Tibial nerve (tissue), 4 donors: Measurements from ENCODE around the gene BPTF. TPM values are rescaled to one million over a fixed set of nuclear protein-coding genes. Genes with fewer than 3 reads are reported as not detected.
"Not testable (repeated sequence)": the region's sequence is repeated elsewhere in the genome, so short reads cannot be mapped to it uniquely, and the experiment has no call there.

Experiments
- DNase-seq, 2 donors: peaks; one replicate each; pipeline ENCODE4 v3.0.0-alpha.2; 2019; ENCODE audit warnings: low spot score in 2 of 2
- H3K27ac ChIP-seq, 4 donors: fragments of 200-600 bp; sonication (generic) in 3 of 4; one replicate each; pipeline ENCODE4 v1.5.1; 2017 to 2019; ENCODE audit warnings: mild to moderate bottlenecking in 1 of 4
- H3K27me3 ChIP-seq, 2 donors: fragments of 200-600 bp; sonication (generic) in 1 of 2; one replicate each; pipeline versions ENCODE4 v1.5.1 to v1.6.0; 2017 to 2019
- H3K36me3 ChIP-seq, 3 donors: fragments of 200-600 bp; sonication (generic); one replicate each; pipeline ENCODE4 v1.5.1; 2018 to 2019
- H3K4me1 ChIP-seq, 4 donors: fragments of 200-600 bp; sonication (generic) in 3 of 4; one replicate each; pipeline ENCODE4 v1.5.1; 2017 to 2019
- H3K4me3 ChIP-seq, 4 donors: fragments of 200-600 bp; sonication (generic) in 3 of 4; one replicate each; pipeline ENCODE4 v1.5.1; 2017 to 2019; ENCODE audit warnings: mild to moderate bottlenecking in 1 of 4, moderate library complexity in 1 of 4
- H3K9me3 ChIP-seq, 4 donors: fragments of 200-600 bp; sonication (generic) in 3 of 4; one replicate each; pipeline ENCODE4 v1.5.1; 2017 to 2019
- EP300 ChIP-seq, 2 donors: sonication (generic); formaldehyde crosslinking; IDR thresholded peaks; one replicate each; pipeline ENCODE4 v1.6.1; 2017; ENCODE audit warnings: antibody characterized with exemption in 2 of 2, mild to moderate bottlenecking in 1 of 2
- POLR2A ChIP-seq, 2 donors: fragments of 450-650 bp; IDR thresholded peaks; one replicate each; pipeline ENCODE4 v1.6.1; 2017; ENCODE audit warnings: antibody characterized with exemption in 2 of 2, mild to moderate bottlenecking in 2 of 2, moderate library complexity in 2 of 2
- WGBS, 2 donors: methylation state at CpG; one replicate each; pipeline ENCODE4 v1.1.5; 2018; 5-methylcytosine and 5-hydroxymethylcytosine counted together
- total RNA-seq, 4 donors: library from RNA; depleted of rRNA; stranded (reverse); fragments of >200 nt; gene quantifications; one replicate each; pipeline ENCODE4 v1.1.0, GENCODE V29; 2016
- TF ChIP-seq, protein P1 (sequence below), 5 experiments: fragments of 200-600 bp in 3 of 5; fragments of 450-650 bp in 2 of 5; sonication (generic) in 3 of 5; IDR thresholded peaks; one replicate each; pipeline ENCODE4 v1.5.1; 2016 to 2019; ENCODE audit warnings: antibody characterized with exemption in 5 of 5, mild to moderate bottlenecking in 3 of 5, moderate library complexity in 2 of 5

Gene BPTF
- total RNA-seq, 4 donors from 2014 or later, result 72.8 to 124 (median 113) TPM

DNA sequence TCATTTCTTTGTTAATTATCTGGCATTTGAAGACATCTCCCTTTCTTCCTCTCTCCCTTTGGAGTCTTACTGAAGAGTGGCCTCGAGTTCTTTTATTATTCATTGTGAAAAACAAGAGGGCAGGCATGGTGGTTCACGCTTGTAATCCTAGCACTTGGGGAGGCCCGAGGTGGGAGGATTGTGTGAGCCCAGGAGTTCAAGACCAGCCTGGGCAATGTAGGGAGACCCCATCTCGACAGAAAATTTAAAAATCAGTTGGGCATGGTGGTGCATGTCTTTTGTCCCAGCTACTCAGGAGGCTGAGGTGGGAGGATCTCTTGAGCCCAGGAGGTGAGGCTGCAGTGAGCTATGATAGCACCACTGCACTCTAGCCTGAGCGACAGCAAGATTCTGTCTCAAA lies 20.1 kb downstream of the BPTF start:
- H3K4me1 ChIP-seq, result peaks cover 0 to 13% (median 2%) of the 10 kb centered on the region in 4 donors

DNA sequence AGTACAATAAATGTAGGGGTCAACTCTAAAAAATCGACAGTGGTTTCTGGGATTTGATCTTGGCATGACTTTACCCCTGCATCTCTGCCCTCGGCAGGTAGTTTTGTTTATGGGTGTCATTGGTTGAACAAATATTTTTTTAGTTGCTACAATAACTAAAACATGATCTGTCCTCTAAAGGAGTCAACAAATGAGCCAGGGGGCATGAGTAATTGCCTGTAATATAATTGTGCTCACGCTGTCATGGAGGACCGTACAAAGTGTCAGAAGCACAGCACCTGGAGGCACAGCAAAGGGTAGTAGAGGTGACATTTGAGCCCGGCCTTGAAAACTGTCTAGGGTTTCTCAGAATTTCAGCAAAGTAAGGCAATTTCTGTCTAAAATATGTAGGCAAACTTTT lies 22.9 kb downstream of the BPTF start:
- H3K27me3 ChIP-seq, DNase-seq, H3K27ac ChIP-seq, H3K4me3 ChIP-seq, H3K9me3 ChIP-seq, H3K36me3 ChIP-seq: not testable (repeated sequence)
- 93% methylated on average over 5 of the region's 5 CpGs for WGBS, 2 donors
- peaks cover 0 to 25% (median 7%) of the 10 kb centered on the region in 4 donors for H3K4me1 ChIP-seq

More for the DNA sequence above, 20.1 kb downstream of the BPTF start:
- no peaks in the 10 kb centered on the region for H3K27me3 ChIP-seq
- DNase-seq, result no peak
- H3K9me3 ChIP-seq, result peaks cover 0 to 7% (median 0%) of the 10 kb centered on the region in 4 donors
- H3K36me3 ChIP-seq, result peaks cover 0 to 5% (median 0%) of the 10 kb centered on the region in 3 donors
- no peak overlapping the region for H3K27ac ChIP-seq
- TF ChIP-seq POLR2A (IDR thresholded peaks at IDR 0.05) (no peak), EP300 (IDR thresholded peaks at IDR 0.05) (no peak)
- TF ChIP-seq, protein P1, sequence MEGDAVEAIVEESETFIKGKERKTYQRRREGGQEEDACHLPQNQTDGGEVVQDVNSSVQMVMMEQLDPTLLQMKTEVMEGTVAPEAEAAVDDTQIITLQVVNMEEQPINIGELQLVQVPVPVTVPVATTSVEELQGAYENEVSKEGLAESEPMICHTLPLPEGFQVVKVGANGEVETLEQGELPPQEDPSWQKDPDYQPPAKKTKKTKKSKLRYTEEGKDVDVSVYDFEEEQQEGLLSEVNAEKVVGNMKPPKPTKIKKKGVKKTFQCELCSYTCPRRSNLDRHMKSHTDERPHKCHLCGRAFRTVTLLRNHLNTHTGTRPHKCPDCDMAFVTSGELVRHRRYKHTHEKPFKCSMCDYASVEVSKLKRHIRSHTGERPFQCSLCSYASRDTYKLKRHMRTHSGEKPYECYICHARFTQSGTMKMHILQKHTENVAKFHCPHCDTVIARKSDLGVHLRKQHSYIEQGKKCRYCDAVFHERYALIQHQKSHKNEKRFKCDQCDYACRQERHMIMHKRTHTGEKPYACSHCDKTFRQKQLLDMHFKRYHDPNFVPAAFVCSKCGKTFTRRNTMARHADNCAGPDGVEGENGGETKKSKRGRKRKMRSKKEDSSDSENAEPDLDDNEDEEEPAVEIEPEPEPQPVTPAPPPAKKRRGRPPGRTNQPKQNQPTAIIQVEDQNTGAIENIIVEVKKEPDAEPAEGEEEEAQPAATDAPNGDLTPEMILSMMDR (IDR thresholded peaks at IDR 0.05), result no peak
- H3K4me3 ChIP-seq, result no peak overlapping the region
- 87 to 89% methylated on average over 5 of the region's 5 CpGs for WGBS, 2 donors

DNA sequence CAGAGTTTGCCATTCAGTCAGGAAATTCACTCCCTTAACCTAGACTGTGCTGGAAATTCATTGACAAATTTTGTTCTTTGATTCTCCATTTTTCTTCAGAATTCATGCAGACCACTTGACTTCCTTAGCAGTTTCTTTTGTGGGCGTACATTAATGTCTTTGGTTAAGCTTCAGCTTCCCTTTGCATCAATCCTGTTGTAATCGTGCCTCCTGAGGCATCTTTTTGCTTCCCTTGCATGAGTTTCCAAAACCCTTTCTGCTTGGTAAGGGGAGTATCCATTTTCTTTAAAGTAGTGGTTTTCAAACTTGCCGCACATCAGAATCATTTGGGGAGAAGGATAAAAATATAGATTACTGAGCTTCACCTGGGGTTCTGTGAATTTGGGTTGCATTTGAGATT lies 23.5 kb downstream of the BPTF start:
- not testable (repeated sequence) for H3K9me3 ChIP-seq, H3K27me3 ChIP-seq, DNase-seq, H3K4me3 ChIP-seq, H3K27ac ChIP-seq, H3K36me3 ChIP-seq
- H3K4me1 ChIP-seq, result peaks cover 0 to 26% (median 7%) of the 10 kb centered on the region in 4 donors
- WGBS, 2 donors, result 80 to 88% methylated on average over 3 of the region's 3 CpGs

DNA sequence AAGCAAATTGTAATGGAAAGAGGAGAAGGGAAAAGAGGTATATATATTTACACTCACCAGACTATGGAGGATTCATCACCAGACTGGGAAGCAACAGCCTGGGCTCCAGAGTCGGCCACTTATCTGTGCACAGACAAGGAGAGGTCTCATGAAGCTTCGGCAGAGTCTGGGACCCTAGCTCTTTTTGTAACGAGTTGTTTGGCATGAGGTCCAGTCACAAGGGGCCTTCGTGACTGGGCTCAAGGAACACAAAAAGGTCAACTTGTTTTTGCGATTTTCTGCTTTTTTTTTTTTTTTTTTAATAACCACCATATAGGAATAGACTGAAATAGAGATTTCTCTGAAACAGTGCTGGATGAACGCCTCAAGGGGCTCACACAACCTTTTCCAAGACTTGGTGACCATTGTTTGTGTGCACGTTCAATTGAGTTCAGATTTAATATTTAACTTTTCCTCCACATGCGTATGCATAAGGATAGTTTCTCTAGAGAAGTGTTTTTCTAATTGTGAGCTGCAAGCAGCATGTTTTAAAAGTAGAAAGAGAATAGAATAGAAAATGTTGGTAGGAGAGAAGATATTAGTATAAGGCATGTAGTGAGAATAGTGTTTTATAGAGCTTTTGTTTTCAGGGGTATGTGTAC lies 25.8 kb downstream of the BPTF start:
- Histone ChIP-seq H3K4me3 (no peak overlapping the region), H3K4me1 (peaks cover 0 to 44% (median 15%) of the 10 kb centered on the region in 4 donors), H3K27me3 (no peaks in the 10 kb centered on the region), H3K36me3 (peaks cover 0 to 25% (median 0%) of the 10 kb centered on the region in 3 donors), H3K27ac (no peak overlapping the region), H3K9me3 (peaks cover 0 to 7% (median 0%) of the 10 kb centered on the region in 4 donors)
- no peak for DNase-seq
- TF ChIP-seq, protein P1 (IDR thresholded peaks at IDR 0.05), result no peak
- TF ChIP-seq POLR2A (IDR thresholded peaks at IDR 0.05), result no peak
- no peak for TF ChIP-seq EP300 (IDR thresholded peaks at IDR 0.05)
- WGBS, 2 donors, result 49 to 56% methylated on average over 8 of the region's 8 CpGs

DNA sequence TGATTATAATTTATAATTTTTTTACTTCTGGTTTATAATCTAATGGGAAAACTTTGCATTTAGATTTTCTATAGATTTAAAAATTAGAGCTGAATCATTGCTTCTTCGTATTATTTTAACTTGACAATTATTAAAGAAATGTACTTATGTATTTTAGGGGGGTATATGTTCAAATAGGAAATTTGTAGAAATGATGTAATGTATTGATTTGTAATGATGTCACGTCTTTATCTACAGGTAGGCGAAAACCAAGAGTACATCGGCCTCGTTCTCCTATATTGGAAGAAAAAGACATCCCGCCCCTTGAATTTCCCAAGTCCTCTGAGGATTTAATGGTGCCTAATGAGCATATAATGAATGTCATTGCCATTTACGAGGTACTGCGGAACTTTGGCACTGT lies 28.4 kb downstream of the BPTF start:
- H3K4me1 ChIP-seq, result peaks cover 0 to 40% (median 17%) of the 10 kb centered on the region in 4 donors
- H3K27me3 ChIP-seq, result no peaks in the 10 kb centered on the region
- H3K27ac ChIP-seq, result no peak overlapping the region
- no peak overlapping the region for H3K4me3 ChIP-seq
- 92 to 93% methylated on average over 8 of the region's 8 CpGs for WGBS, 2 donors
- H3K36me3 ChIP-seq, result peaks cover 0 to 25% (median 0%) of the 10 kb centered on the region in 3 donors
- TF ChIP-seq, protein P1 (IDR thresholded peaks at IDR 0.05), result no peak
- no peak for TF ChIP-seq POLR2A (IDR thresholded peaks at IDR 0.05)
- no peak for TF ChIP-seq EP300 (IDR thresholded peaks at IDR 0.05)
- H3K9me3 ChIP-seq, result peaks cover 0 to 7% (median 0%) of the 10 kb centered on the region in 4 donors
- DNase-seq, result no peak

DNA sequence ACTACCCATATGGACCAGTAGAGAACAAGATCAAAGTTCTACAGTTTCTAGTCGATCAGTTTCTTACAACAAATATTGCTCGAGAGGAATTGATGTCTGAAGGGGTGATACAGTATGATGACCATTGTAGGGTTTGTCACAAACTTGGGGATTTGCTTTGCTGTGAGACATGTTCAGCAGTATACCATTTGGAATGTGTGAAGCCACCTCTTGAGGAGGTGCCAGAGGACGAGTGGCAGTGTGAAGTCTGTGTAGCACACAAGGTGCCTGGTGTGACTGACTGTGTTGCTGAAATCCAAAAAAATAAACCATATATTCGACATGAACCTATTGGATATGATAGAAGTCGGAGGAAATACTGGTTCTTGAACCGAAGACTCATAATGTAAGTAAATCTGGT lies 29.1 kb downstream of the BPTF start:
- Histone ChIP-seq H3K36me3 (peaks cover 0 to 25% (median 0%) of the 10 kb centered on the region in 3 donors), H3K4me3 (no peak overlapping the region), H3K9me3 (peaks cover 0 to 7% (median 0%) of the 10 kb centered on the region in 4 donors), H3K4me1 (peaks cover 0 to 46% (median 17%) of the 10 kb centered on the region in 4 donors), H3K27ac (no peak overlapping the region), H3K27me3 (no peaks in the 10 kb centered on the region)
- 92 to 96% methylated on average over 6 of the region's 6 CpGs for WGBS, 2 donors
- TF ChIP-seq EP300 (IDR thresholded peaks at IDR 0.05), result no peak
- TF ChIP-seq POLR2A (IDR thresholded peaks at IDR 0.05), result no peak
- TF ChIP-seq, protein P1 (IDR thresholded peaks at IDR 0.05), result no peak
- DNase-seq, result no peak
